ENCODE measurements around the gene SLC5A11.
"Not testable (repeated sequence)": the region's sequence is repeated elsewhere in the genome, so short reads cannot be mapped to it uniquely, and the experiment has no call there.

SLC5A11 gene

DNA sequence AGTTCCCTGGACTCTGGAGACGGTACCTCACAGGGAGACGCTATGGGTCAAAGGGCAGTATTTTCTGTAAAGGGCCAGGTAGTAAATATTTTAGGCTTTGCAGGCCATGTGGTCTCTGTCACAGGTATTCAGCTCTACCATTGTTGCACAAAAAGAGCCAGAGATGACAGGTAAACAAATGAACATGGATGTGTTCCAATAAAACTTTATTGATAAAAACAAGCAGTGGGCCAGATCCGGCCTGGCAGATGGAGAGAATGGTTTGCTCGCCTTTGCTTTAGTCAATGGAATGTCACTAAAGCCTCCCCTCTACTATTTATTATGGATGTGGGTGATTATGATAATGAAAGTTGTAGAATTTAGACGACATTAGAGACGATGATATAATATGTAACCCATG is 8.9 kb upstream of the SLC5A11 start:
- DNase-seq, result no peak

GRCh38 chr16:24837969-24838368 is 7.8 kb upstream of the SLC5A11 start:
- DNase-seq, result no peak

DNA sequence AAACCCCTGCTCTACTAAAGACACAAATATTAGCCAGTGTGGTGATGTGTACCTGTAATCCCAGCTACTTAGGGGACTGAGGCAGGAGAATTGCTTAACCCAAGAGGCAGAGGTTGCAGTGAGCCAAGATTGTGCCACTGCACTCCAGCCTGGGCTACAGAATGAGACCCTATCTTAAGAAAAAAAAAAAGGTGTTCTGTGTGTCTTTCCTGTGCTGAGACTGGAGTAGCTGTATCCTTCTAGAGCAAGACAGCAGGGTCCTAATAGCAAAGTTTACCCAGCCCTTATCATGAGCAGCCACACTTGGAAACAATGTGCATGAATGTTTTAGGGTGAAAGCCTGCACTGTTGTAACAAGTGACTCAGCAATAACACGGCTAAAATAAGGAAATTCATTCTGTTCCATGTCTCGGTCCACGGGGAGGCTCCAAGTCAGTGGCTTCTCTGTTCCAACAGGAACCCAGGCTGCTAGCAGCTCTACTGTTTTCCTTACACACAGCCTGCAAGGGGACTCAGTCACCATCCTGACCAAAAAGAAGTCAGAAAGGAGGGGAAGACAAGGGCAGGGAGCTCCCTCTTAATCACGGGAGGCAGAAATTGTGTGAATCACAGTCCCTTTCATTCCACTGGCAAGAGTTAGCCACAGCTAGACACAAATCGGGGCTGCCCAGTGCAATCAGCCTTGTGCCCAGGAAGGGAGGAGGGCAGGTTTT is 7.1 kb upstream of the SLC5A11 start:
- DNase-seq, result no peak

DNA sequence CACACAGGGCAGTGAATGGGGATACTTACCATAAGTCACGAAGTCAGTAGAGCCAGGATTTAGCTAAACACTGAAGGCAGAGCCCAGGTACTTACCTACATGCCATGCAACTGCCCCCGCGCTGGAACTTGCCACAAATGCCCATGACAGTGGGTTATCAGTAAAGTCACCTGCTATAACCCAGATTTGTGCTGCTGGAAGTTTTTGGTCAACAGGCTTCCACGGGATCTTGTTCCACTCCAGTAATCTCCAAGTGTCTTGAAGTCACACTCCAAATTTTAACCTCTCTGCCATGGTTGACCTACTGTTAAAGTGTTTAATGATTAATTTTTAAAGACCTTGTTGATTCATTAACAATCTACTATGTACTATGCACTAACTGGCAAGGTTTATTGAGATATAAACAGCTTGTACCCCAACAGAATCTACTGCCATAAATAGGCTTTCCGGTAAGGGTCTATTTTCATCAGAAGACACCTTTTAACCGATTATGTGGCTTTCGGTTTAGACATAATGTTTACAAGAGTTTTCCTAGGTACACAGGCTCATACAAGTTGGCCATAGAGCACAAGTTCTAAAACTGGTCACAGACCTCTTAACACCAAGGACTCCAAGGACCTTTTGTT is 6.3 kb upstream of the SLC5A11 start:
- DNase-seq, result no peak

DNA sequence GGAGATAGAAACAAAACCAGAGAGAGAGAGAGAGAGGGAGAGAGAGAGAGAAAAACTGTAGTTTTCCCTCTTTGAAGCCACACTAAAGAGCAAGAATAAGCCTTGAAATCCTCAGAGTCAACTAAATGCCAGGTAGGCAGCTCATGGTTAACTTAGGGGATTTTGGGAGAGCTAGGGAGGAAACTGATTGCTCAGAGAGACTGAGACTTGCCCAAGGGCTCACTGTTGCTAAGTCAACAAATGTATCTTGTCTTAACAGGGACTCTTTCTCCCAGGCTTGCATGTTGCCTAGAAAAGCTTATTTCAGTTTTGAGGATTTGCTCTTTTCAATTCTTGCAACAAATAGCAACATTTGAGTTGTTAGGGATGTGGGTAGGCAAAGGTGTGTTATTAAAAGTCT is 4.5 kb upstream of the SLC5A11 start:
- DNase-seq, result no peak

- no peak for DNase-seq
Measured at GRCh38 chr16:24844101-24845030, 1.4 kb upstream of the SLC5A11 start.

GRCh38 chr16:24845031-24845365 is 765 bp upstream of the SLC5A11 start:
- not testable (repeated sequence) for DNase-seq

DNA sequence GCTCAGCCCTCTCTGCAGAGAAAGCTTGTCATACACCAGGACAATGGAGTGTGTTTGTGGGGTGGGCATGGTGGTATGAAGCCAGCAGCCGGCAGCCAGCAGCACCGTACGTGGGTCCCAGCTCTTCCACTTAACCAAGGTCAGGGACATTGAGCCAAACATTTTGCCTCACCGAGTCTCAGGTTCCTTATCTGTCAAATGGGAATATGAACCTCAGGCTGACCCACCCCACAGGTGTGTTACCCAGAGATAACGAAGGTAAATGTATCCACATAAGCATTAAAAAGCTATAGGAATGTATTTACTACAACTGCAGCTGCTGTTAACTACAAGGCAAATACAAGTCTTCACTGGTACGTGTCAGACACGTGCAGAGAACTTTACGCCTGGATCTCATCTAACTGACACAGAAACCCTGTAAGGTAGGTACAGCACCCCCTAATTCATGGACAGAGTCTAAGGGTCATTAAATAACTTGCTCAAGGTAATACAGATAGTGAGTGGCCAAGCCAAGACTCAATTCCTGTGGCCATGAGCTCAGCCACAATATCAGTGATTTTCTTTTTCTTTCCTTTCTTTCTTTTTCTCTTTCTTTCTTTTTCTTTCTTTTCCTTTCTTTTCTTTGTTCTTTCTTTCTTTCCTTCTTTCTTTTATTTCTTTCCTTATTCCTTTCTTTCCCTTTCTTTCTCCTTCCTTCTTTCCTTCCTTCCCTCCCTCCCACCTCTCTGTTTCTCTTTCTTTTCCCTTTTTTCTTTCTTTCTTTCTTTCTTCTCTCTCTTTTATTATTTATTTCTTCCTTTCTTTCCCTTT is 990 bp downstream of the SLC5A11 start:
- no peak for DNase-seq

GRCh38 chr16:24847358-24847664 is 1.5 kb downstream of the SLC5A11 start:
- DNase-seq, result no peak

- DNase-seq, result no peak
Measured at GRCh38 chr16:24848065-24848464, 2.3 kb downstream of the SLC5A11 start.

- no peak for DNase-seq
Measured at GRCh38 chr16:24849641-24850040, 3.9 kb downstream of the SLC5A11 start.

DNA sequence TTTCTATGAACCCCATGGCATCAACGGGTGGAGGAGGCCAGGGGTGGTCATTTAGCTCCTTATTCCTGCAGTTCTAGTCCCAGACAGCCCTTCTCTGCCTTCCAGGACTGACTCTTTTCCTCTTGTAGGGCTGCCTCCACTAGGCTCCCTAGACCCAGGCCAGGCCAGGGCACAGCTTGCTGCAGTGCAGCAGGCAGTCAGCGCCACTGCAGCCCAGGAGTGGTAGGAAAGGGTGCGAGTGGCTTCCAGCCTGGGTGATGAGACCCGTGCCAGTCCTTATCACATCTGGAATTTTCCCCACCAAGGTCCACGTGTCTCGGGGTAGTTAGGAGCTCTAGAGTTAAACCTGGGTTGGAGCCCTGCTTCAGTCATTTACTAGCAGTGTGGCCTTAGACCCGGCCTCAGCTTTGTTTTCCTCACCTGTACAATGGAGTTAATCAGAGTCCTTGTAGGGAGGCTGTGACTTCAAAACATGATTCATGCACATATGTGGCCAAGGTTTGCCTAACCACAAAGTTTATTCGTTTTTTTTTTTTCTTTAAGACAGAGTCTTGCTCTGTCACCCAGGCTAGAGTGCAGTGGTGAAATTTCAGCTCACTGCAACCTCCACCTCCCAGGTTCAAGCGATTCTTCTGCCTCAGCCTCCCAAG is 4.7 kb downstream of the SLC5A11 start:
- no peak for DNase-seq

DNA sequence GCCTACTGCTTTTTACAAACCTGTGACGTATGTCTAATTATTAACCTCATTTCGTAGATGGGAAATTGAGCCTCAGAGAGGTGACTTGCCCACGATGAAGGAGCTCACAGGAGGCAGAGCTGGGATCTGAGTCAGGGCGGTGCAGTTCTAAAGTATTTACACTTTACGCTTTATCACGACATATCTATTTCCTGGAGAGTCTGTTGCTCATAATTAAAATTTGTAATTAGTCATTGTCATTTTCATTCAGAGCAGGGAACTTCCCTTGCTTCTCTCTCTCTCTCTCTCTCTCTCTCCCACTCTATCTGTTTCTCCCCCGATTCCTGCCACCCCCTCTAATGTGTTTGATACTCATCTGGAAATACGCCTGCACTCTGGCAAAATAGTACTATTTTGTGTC is 5.9 kb downstream of the SLC5A11 start:
- DNase-seq, result no peak

DNA sequence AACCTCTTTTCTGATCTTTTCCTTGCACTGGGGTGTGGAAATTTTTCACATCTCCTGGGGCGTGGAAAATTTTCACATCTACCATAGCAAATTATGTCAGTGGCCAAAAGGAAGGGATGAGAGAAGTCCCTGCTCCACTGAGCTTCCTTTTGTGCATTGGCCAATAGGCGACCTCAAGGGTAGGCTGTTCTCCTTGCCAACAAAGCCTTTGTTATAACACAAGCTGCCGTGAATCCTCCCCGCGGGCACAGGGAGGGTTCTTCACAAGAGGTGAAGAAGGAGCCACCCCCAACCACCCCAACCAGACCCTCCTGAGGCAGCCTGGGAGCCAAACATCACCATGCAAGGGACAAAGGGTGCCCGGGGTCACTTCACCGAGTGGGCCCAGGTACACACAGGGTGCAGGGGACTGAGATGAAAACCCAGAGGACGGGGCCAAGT is 6.5 kb downstream of the SLC5A11 start:
- DNase-seq, result no peak

DNA sequence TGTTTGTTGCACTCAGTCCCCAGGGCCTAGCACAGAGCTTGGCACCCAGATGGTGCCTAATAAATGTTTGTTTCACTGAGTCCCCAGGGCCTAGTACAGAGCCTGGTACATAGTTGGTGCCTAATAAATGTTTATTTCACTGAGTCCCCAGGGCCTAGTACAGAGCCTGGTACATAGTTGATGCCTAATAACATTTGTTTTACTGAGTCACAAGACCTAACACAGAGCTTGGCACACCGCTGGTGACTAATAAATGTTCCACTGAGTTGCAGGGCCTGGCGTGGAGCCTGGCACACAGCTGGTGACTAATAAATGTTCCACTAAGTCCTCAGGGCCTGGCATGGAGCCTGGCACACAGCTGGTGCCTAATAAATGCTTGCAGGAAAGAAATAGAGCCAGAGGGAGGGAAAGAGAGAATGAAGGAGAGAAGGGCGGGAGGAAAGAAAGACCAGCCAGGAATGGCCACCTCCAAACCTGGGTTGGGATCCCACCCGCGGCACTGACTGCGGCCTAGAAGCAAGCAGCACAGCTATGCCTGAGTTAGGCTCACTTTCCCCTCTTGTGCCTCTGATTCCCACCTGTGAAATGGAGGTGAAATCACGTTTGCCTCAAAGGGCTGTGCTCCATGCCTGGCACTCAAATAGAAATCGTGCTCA is 7.5 kb downstream of the SLC5A11 start:
- DNase-seq, result no peak

DNA sequence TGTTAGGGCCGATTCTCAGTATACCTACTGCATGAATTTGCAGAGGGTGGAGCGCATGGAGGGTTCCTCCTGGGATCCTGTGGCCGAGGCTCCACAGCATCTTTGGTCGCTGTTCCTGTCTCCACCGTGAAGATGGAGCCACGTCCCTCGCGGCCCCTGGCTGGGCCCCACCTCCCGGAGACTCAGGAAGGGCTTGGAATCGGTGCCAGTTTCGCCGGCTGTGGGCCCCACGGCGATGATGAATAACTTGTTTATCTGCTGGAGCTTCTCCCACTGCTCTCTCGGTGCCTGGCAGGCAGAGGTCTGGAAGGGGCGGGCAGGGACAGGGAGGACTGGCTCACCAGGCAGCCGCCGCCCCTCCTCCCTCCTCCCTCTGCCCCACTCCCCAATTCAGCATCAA is 8.1 kb downstream of the SLC5A11 start:
- no peak for DNase-seq

GRCh38 chr16:24854607-24855171 is 8.9 kb downstream of the SLC5A11 start:
- DNase-seq, result no peak

GRCh38 chr16:24855678-24856077 is 9.9 kb downstream of the SLC5A11 start:
- DNase-seq, result no peak

DNA sequence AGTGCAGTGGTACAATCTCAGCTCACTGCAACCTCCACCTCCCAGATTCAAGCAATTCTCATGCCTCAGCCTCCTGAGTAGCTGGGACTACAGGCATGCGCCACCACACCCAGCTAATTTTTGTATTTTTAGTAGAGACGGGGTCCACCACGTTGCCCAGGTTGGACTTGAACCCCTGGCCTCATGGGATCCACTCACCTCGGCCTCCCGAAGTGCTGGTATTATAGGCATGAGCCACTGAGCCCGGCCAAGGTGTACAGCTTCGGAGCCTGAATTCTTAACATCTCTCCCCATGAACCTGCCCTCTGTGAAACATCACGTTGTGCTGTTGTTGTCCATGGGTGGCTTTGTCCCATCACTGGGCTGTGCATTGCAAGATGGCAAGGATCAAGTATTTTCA is 11.1 kb downstream of the SLC5A11 start:
- not testable (repeated sequence) for DNase-seq

DNA sequence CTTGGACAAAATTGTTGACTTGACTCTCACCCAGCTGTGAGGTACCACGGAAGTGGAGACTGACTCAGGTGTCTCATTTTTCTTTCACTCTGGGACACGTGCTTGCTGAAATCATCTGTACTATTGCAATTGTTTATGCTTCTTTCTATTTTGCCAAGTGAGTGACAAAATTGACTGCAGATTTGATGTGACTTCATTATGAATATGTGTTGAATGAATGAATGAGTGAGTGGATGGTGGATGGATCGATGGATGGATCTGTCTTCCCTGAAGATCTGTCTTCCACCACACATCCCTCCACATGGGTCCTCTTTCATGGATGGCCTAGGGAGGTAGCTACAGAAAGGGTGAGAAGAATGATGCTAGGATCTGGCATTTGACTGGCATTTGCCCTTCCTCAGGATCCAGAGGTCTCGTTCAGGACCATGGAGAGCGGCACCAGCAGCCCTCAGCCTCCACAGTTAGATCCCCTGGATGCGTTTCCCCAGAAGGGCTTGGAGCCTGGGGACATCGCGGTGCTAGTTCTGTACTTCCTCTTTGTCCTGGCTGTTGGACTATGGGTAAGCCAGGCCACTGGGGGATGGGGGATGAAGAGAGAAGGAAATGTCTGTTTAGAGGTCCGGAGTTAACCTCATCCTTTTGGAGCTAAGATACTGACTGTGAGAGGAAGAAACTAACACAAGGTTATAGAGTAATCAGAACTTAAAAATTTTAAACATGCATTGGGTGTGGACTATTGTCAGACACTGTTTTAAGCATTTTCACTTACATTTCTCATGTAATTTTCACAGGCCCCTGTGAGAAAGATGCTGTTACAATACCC is 12.7 kb downstream of the SLC5A11 start:
- no peak for DNase-seq

- no peak for DNase-seq
Measured at GRCh38 chr16:24861461-24861860, 15.7 kb downstream of the SLC5A11 start.
